Vagina (tissue), 2 donors: Measurements from ENCODE around the gene PCBP3.

ENCODE experiments used
- CTCF ChIP-seq, 3 experiments: fragments of 450-650 bp in 2 of 3; fragments of 200-600 bp in 1 of 3; sonication (generic) in 1 of 3; IDR thresholded peaks; one replicate each; pipeline ENCODE4 v1.5.1; 2017 to 2019; ENCODE audit warnings: antibody characterized with exemption in 3 of 3, mild to moderate bottlenecking in 2 of 3, moderate library complexity in 2 of 3
- POLR2AphosphoS5 ChIP-seq, 2 donors: sonication (generic); formaldehyde crosslinking; IDR thresholded peaks; one replicate each; pipeline ENCODE4 v1.9.0; 2017; ENCODE audit warnings: antibody characterized with exemption in 2 of 2, mild to moderate bottlenecking in 2 of 2, low read depth in 1 of 2; ENCODE audit not compliant: insufficient read depth in 1 of 2

- TF ChIP-seq CTCF (IDR thresholded peaks at IDR 0.05) (no peak), POLR2AphosphoS5 (IDR thresholded peaks at IDR 0.05; ENCODE audit: insufficient read depth in 1 of 2, low read depth in 1 of 2) (no peak)
These were observed 197.5 kb downstream of the PCBP3 start for GRCh38 chr21:45841033-45841432.
